DMS114 treated with DMSO at 0.1 percent for 48 hours (cell line): ENCODE data around the gene KCTD16.

Experiments used
- DNase-seq: peaks from one replicate; lab custom pipeline; 2025; ENCODE audit not compliant: unreplicated experiment; lab: John Stamatoyannopoulos, UW

KCTD16 gene

DNA sequence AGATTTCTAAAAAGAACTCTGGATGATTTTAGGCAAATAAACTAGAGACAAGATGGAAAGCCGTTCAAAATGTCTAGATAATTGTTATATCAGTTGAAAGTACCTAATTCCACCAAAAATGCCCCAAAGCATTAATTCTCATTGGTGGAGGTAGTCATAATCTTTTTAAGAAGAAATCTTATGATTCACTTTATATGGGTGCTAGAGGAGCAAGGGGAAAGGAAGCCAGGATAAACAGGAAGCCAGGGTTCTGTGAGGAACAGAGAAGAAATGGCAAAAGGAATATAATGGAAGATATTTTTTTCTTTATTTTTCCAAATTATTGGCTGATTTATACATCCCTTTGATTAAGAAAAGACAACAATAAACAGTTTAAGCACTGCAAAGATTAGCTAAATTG is 8.0 kb upstream of the KCTD16 start:
- DNase-seq = no peak

DNA sequence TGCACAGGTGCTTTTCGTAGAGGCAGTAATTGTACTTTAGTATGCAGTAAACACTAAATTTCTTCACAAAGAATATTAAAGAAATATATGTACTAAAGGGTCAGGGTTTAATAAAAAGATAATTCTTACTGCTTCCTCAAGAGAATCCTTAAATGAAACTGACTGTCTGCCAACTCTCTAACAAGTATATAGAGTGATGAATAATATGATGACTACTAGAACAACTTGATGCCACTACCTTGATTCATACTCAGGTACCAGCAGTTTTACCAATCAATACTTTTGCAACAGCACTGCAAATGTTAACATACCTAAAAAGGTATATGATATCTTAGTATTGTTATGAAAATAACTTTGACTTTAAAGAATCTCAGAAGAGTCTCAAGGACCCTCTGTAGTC is 4.0 kb upstream of the KCTD16 start:
- DNase-seq = no peak

DNA sequence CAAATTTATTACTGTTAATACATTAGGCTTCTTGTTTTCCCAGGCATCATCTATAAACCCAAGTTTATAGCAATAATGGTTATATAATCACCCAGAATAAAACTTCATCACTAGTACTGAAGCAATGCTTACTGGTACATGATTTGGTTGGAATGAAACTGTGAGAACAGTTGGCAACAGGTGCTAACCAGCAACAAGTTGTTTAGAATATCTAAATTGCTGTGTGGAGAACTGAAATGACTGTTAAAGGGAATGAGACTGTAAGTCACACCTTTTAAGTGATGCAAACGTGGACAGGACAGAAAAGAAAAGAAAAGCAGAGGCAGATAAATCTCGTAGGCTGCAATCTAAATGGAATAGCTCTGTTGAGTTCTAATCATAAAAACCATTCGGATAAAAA is 2.7 kb upstream of the KCTD16 start:
- DNase-seq = no peak

DNA sequence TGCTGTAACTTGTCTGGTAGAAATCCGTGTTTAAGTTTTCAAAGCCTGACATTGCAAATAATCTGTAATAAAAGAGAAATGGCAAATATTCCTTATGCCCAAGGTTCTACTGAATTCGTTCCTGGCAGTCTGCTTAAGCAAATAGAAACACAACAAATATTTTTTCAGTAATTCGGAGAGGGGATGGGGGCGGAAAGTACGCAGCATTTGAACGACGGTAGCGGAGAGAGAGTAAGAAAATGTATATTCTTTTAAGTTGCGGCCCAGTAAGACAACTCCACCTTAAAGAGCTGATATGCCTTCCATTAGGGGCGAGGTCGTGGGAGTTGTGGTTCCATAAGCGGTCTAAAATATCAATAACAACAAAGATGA is 783 bp upstream of the KCTD16 start:
- DNase-seq = no peak

DNA sequence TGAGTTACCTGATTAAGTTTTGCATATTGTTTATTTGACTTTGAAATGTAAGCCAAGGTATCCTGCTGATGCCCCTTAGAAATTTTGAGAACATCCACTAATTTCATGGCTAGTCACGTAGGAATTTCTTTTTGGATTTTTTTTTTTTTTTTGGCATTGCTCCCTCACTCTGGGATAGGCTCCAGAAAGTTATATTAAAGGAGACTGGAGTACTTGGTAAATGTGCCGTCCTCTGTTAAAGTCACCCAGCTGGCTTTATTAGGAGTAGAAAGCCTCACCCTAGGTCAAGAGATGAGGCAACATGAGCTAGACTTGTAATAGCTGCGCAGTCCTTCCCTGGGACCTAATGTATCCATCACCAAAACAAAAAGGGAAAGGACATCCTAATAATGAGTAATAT is 3.1 kb downstream of the KCTD16 start:
- DNase-seq = no peak

DNA sequence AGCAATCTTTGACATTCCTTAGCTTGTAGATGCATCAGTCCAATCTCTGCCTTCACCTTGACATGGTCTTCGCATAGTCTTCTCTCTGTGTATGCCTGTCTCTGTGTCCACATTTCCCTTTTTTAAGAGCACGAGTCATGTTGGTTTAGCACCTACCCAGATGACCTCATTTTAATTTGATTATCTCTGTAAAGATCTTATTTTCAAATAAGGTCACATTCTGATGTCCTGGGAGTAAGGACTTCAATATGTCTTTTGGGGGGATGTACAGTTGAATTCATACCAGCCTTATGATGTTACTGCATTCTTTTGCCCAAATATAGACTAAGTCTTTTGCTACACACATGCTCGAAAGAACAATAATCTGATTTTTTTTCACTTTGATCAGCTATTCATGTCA is 6.9 kb downstream of the KCTD16 start:
- no peak for DNase-seq

DNA sequence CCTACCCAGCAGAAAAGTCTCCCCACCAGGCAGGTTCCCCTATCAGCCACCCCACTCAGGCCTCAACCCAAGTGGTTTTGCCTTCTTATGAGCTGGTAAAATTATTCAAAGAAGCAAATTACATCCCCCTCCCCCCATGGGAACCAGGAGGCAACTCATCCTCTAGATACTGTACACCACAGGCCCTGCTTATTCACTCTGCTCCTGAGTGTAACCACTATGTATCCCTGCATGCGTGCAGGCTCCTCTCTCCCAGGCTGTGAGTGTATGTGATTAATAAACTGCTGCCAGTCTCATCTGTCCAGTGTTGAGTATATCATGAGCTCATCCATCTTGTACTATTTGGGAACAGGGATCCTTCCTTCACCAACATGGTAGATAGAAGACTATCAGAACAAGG is 8.6 kb downstream of the KCTD16 start:
- DNase-seq = no peak

DNA sequence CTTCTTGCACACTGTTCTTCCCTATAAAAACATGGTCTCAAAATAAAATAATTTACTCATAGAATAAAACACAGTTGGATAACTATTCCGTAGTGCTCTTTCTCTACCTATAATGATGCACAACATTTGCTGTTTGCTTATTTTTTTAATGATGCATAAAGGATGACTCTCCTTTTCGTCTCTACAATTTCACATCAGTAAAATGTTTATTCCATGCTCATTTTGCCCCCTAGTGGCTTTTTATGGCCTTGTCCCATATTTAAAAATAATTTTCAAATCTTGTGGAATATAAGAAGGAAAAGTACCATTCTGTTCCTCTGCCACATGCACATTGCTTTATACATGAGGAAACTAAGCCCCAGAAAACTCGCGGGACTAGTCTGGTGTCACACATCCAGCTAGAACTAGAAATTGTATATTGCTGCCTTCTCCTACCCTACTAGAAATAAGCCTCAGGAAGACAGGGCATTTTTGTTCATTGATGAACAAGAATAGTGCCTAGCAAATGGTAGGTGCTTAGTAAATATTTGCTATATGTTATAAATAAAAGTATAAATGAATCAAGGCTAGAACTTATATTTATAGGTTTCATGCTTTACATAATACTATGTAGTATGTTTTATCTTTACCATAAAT is 12.7 kb downstream of the KCTD16 start:
- DNase-seq = no peak

DNA sequence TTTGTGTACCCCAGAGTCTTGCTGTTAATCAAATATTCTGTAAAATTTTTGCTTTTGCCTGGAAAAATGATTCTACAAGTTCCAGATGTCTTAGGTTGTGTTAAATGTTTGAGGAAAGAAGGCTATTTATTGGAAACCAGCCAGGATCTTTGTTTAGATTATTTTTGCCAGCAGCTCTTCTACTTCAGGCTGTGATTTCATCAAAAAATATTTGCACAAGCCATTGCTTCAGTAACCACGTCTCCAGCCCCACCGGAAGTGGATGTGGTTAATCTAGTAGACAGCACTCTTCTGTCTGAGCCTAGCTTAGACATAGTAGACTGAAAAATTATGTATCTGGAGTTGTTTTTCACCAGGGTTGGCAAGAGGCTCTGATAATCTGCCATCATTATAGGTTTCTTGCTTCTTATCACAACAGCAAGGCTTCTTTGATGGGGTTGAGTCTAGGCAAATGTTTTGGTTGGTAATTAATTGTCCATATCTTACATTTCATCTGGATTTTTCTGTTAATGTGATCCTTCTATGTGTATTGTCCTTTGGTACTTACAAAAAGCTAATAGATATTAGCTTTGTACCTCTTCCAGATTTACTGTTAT is 17.1 kb downstream of the KCTD16 start:
- no peak for DNase-seq

DNA sequence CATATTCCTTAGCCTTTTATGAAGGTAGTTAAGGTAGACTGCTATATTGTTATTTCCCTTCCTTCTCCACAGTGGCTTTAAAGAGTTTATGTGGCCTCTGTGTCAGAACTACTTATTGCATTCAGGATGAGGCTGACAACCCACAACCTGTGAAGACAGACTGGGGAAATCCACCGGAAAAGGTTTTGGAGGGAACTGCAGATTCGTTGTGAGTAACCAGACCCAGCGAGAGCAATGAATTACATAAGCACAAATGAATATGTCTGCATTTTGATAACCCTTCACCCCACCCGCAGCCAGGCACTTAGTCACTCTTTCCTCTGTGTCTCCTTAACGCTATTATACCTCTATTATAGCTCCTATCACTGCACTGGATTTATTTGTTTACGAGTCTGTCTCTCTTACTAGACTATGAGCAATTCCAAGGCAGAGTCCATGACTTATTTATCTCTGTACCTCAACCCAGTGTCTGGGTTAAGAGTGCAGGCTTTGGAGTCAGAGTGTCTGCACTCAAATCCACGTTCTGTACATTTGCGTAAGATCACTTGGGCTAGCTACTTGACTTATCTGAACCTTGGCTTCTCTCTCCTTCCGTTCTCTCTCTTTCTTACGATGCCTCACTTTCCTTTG is 19.2 kb downstream of the KCTD16 start:
- no peak for DNase-seq

DNA sequence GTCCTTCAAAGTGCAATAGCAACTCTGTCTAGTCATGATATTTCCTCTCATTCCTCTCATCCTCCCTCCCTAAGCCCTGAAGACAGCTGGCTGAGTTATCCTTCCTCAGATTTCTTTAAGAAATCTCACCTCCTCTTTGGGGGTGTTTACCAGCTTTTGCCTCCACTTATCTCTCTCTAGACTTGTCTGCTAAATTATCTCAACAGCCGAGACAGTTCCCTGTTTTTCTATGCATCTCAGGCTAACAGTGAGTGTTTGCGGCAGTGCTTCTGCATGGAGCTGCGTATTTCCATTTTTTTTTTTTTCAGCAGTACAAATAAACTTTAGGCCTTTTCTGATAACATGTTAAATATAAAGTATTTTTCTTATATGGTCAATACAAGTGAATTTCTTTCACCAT is 20.9 kb downstream of the KCTD16 start:
- DNase-seq = no peak

DNA sequence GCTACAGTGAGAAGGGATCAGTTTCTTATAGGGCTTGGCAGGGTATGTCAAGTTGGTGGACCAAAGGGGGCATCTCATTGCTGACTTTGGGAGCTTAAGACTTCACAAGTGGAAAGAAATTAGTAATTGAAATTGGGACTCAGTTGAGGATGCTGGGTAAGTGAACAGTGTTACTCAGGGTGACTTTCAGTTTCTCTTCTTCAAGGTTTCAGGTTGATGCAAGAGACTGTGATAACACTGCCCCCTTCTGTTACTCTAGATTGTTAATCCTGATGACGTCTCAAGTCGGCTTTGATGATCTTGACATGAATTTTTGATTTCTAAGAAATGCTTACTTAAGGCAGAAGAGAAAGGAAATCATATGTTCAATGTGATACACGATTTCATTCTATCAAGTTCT is 21.3 kb downstream of the KCTD16 start:
- no peak for DNase-seq

DNA sequence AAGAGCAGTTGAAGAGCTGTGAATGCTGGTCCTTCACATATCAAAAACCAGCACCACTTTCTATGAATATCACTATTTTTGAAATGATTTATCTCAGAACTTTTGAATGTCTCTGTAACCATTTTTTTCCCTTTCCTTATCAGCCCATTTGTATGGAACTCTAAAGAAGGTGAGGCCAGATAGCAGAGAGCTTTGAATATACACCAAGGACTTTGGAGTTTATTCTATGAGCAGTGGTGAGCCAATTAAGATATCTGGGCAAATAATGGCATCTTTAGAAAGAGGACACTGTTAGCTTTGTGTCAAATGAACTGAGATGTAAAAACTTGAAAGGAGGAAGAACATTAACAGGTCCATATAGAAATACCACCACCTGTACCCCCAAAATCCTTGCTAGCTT is 22.0 kb downstream of the KCTD16 start:
- DNase-seq = no peak

DNA sequence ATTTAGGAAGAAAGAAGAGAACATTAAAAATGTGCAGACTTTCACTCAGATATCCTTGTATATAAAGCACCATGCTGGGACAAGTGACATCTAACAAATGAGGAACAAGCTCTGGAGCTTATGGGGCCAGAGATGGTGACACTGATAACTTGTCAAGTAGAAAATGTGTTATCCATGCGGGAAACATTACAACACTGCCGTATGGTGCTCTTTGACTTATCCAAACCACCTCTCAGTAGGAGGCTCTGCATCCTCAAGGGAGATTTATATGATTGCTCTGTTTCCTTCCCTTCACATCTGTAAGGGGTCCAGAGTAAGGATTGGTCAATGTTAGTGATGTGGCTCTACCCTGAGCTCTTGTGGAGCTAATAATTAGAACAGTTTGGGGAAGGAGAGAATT is 23.5 kb downstream of the KCTD16 start:
- no peak for DNase-seq

DNA sequence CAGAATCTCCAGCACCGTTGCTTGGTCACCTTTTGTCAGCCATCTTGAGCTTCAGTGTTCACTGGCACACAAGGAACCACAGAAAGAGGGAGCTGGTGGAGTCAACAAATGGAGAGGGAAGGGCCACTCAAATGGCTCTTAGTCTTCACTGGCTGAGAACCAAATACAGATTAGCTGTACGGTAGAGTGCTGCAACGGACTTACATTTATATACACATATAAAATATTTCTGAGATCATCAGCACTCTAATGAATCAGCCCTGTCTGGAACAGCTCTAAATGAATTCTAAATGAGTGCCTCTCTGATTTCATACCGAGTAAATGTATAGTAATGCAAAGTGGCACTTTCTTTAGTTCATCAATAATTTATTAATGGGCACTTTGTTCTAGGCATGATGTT is 24.8 kb downstream of the KCTD16 start:
- no peak for DNase-seq

DNA sequence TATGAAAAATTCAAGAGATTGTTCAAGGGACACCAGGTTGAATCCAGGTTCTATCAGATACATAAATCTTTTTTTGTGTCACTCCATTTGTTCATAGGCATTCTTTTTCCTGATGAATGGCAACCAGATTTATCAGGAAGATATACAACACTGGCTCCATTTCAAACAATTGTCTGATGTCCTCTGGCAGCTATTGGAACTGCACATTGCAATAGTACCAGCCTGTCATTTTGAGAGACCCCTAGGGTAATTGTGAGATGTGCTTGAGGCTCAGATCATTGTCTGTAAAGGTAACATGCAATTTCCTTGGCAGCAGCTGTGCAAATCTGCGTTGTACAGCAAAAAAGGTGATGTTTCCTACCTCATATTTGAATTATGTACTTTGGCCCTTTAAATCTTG is 25.9 kb downstream of the KCTD16 start:
- DNase-seq = no peak

DNA sequence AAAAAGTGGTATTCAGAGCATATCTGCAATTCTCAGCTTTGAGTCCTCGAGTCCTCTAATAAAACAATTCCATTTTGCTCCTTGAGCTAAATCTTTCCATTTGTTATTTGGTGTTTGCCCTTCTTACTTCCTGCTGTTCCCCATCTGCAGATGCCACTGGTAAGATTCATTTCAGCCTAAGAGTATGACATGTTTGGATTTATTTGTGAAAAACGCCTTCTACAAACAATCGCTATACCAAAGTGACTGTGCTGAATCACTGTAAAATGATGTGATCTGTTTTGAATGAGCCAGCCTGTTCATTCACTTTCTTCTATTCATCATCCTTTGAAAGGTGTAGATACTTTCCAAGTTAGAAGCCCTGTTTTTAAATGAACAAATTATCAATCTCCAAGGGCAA is 27.7 kb downstream of the KCTD16 start:
- no peak for DNase-seq

DNA sequence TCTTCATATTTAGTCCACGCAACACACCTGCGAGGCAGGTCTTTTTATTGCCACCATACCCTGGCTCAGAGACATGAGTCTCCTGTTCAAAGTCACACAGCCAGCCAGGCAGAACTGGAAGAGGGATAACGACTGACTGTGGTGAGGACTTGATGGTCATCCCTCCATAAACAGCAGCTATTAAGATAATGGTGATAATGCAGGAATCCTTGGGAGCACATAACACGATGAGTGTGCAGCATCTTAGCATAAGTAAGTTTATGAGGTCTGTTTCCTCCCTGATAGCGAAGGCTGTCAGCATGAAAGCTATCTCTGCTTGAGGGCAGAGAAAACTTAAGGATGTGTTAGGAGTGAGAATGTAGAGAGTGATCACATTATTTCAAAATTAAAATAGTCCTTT is 30.9 kb downstream of the KCTD16 start:
- DNase-seq = no peak

DNA sequence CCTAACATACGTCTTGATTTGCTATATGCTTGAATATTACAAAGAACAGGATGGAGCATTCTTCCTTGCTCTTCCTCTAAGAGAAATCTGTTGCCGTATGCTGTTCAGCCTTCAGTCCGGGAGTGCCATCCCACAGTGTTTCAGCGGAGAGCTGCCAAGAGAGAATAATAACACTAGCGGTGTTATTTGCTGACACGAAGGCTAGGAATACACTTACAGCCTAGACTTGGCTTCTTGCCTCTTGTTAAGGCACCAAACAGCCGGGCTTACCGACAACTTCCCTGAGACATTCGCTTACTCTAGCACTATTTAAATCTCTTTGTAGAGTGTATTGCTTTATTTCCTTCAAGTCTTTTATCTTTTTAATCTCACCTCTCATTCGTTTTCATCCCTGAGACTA is 31.4 kb downstream of the KCTD16 start:
- no peak for DNase-seq

DNA sequence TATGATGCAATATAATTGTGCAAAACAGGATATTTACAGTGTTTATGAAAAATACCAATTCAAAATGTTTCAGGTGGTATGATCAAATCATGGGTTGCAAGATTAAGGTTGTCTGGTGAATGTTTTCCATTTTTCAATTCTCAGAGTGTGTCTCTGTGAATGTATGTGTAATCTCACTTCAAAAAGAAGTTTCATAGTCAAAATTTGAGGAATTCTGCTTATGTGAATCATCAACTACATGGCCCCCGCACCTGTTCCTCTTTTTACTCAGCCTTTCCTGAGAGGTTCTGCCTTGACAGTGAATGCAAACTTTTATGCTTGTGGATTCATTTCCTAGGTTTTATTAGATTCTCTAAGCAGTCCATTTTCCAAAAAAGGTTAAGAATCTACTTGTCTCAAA is 32.1 kb downstream of the KCTD16 start:
- no peak for DNase-seq

DNA sequence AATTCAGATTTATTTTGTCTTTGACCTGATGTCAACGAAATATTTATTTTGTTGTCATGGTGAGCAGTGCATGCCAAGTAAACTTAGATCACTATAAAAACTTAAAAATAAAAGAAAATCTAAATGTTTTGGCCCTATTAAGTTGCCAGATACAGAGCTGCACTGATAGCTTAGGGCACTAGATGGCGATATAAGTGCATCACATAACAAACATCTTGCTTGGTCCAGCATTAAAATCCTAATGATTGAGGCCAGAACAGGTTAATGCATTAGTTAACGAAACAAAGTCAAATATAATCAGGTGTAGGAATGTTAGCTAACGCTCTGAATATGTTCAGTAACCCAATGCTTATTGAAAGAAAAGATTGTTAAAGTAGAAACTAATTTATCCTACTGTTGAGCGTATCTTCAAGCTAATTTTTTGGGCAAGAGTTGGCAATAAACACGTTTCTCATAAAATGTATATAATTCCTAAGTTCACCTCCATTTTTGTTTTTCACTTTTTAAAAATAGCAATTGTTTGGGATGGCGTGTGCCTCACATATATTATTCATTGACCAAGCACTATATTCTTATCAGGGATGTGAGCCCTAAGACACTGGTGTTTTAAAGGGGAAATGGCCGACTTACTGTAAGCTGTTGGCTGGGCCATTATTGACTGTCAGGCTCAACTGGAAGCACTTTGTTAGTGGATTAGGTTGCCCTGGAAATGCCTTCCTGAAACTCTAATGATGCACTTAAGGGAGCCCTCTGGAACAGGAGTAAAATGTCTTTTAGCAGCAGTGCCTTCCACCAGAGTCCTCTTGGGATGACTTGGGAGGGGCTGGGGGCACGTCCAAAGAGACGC is 33.3 kb downstream of the KCTD16 start:
- DNase-seq = peak; percentile 68

DNA sequence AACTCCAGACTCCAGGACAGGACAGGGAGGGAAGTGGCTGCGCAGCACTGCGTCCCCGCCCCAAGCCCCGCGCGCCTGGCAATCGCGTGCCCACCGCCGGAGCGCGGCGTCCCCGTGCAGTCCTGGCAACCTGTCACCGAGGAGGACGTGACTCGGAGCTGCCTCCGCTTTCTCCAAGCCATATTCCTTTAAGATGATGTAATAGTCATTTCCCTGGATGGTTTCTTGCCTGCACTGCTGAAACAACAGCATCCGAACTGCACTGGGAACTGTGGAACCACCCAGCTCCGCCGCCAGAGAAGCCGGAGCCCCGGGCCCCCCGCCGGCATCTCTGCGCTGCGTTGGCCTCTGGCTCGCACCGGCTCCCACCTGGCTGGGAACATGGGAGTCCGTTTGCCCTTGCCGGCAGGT is 34.5 kb downstream of the KCTD16 start:
- no peak for DNase-seq
